ENCODE data around the gene PPP2R2C.

Gene PPP2R2C

DNA sequence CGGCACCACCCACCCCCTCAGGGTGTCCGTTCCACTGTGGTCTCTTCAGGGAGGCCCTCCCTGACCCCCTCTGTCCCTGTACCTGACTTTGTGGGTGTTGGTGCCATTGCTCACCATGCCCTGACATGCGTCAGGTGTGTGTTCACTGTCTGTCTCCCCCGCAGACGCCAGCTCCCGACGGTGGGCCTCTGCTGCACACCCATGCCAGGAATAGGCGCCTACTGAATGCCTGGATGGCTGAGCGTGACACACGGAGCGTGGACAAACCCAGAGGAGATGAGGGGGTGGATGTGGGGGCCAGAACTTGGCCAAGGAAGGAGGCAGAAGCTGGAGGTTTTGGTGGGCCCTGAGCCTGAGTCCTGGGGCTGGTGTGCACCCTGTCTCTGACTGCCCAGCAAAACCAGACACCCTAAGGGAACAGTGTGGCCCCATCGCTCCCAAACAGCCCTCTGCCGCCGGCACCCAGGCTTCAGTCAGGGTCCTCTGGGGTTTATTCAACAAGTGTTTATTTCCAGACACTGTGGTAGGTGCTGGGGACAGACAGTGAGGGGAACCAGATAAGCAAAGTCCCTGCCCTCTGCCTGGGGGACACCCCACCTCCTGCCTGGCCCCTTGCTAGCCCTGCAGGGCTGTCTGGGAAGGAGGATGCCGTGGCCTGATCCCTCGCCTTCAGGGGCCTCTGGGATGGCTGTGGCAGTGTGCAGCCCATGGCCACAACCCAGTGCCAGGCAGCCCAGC lies 125.9 kb downstream of the PPP2R2C start:
- no peak for DNase-seq (ENCODE audit: low read depth in 2 of 2)

DNA sequence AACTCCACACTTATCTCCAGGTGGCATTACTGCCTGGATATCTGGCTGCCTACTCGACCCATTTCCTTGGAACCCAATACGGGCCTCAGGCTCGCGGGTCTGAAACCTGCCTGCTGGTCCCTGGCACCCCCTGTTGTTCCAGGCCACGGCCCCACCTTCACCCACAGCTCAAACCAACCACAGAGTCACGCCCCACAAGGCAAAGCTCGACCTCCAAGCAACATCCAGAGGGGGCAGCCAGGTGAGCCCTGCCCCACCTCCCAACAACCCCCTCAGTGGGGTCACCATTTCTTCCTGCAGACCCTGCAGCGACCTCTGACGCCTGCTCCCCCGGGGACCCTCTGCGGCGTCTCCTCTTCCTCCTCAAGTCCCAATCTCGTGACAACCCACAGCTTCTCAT lies 126.5 kb downstream of the PPP2R2C start:
- DNase-seq (ENCODE audit: low read depth in 2 of 2), result no peak

DNA sequence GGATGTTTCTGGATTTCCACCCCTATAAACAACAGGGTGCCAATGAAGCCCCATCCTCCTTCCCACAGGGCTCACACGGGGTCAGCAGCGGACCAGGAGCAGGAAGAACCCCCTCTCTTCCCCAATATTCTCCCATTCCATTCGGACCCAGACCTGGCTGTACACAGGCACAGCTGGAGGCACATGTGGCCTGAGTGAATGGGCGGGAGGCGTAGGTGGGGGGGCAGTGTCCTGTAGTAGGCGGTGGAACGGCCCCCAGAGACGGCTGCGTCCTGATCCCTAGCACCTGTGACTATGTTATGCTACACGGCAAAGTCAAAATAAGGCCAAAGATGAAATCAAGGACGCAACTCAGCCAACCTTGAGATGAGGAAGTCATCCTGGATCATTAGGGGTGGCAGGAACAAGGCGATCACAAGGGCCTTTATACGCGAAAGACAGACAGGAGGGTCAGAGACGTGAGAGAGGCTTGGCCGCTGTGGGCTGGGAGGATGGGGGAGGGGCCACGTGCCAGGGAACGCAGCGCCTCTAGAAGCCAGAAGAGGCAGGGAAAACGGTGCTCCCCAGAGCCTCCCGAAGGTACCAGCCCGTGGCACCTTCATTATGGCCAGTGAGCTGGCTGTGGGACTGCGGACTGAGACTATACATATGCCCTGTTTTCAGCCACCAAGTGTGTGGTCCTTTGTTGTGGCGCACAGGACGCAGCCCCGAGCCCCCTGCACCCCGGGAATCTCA lies 127.2 kb downstream of the PPP2R2C start:
- DNase-seq (ENCODE audit: low read depth in 2 of 2), result no peak

DNA sequence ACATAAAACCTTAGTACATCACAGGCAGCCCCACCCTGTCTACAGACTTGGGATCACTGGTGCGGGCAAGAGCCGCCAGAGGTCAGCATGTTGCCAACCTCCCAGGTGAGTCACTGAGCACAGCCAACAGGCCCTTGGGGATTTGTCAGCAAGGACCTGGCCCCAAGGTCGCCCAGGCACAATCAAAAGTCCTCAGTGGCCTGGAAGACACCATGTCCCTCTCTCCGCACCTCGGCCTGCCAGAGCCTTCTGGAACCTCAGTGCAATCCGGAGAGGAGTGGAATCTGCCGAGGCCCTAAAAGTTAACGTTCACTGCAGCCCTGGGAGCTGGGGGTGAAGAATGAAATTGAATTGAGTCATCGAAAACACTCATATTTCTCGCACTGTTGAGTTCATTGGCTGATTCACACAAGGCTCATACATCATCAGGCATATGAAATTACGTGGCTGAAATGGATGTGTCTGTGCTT lies 128.4 kb downstream of the PPP2R2C start:
- no peak for DNase-seq (ENCODE audit: low read depth in 2 of 2)

DNA sequence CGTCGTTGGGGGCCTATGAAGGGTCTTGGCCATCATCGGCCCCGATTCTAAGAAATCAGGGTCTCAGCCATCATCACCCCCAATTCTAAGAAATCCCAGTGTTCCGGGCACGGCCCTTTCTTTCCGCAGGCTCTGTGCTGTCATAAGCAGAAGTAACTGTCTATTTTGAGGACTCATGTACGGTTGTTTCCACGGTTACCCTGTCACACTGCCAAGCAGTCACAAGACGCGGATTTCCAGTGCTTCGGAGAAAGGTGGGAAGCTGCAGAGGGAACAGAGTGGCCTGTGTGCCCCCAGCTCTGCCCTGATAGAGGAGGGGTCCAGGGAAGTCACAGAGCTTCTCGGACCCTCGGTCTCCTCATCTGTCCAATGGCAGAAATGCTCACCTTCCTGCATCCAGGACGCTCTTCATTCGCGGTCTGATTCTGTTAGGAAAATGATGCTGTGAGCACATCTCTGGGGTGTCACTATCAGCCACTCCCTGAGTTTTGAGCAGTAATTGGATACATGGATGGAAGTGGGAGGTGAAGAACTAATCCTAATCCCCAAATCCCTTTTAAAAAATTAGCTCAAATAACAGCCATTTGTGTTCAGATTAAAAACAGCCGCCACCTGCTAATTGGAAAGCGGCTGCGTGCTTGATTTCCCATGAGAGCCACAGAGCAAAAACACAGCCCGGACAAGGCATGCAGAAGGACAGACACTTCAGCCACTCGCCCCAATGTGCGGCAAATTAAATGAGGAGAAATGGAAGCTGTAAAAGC lies 129.7 kb downstream of the PPP2R2C start:
- no peak for DNase-seq (ENCODE audit: low read depth in 2 of 2)

DNA sequence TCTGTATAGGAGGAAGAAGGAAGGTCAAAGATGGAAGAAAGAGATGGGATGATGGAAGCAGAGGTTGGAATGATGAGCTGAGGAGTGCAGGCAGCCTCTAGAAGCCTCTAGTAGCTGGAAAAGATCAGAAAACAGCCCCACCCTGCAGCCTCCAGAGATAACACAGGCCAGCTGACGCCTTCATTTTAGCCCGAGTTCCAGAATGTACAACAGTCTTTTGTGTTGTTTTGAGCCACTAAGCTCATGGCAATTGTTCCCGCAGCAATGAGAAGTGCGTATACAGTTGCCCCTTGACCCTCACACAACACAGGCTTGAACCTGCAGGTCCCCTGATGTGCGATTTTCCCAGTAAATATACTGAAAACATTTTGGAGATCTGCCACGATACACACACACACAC lies 130.7 kb downstream of the PPP2R2C start:
- no peak for DNase-seq (ENCODE audit: low read depth in 2 of 2)

DNA sequence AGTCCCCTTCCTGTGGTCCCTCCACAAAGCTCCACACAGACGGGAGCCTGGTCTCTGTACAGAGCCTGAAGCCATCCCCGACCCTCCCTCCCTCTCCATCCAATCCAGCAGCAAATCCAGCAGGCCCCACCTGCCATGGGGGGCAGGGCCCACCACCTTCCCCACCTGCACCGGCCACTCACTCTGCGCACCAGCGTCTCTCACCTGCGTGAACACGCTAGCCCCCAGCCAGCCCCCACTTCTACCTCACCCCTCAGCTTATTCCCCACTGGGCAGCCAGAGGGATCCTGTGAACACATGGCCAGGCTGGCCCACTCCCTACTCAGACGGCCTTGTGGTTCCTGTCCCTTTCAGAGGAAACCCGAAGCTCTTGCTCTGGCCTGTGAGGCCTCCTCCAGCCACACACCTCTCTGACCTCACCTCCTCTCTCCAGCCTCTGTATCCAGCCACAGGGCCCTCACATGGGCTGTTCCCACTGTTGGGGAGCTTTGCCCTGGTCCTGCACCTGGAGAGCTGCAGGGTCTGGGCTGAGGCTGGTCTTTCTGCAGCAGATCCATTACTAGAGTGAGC lies 131.9 kb downstream of the PPP2R2C start:
- DNase-seq (ENCODE audit: low read depth in 2 of 2), result no peak

DNA sequence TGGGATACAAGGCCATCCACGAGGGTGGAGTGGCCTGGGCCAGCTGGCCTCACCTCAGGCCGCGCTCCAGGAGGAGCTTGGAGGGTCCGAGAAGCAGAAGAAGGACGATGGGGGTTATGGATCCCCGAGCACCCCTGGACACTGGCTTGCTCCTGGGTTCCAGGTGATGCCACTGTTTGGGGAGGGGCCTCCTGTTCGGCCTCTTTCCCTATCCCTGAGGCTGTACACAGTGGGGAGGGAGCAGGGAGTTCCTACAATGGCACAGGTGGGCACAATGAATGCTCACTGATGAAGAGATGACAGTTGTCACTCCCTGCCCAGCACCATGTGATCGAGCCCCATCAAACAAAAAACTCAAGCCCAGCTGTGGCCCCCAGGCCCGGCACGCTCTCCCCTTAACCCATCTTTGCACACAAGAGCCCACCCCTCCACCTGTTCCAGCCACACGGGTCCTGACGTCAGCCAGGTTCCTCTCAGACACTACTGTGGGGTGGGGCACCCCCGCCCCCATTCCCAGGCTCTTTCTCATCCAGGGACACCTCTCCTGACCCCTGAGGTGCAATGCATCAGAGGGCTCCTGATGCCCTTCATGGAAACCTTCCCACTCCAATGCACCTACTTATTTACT lies 132.5 kb downstream of the PPP2R2C start:
- DNase-seq (ENCODE audit: low read depth in 2 of 2), result no peak

DNA sequence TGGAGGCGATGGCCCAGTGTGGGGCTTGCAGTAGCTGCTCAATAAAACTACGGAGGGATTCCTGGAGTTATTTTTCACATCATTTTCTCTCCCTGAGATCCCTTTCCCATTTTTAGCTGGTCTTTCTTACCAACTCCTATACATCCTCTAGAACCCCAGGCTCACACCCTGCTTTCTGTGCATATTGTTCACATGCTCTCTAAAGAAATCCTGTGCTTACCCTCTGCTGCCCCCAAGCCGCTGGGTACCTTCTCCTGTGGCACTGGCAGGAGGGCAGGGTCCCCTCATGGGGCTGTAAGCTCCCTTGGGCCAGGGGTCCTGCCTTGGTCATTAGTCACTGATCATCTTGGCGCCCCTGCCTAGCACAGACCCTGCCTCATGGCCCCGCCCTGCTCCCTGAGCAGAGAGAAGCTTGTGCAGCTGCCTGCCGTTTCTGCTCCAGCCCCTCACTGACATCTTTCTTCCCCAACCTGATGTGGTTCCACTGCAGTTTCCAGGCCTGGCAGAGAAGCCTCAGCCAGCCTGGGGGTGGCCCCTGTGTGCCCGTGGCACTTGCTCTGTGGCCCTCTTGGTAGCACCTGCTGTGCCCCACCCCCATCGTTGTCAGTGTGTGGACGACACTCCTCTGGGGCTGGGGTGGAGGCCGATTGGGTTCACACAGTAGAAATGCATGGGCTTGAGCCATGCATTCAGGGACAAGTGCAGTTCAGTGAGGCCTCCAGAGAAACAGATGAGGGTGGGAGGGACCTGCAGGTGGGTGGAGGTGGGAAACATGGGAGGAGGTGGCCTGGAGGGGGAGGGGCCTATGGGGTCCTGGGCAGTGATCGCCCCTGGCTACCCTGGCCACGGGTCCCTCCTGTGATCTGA lies 133.2 kb downstream of the PPP2R2C start:
- DNase-seq (ENCODE audit: low read depth in 2 of 2), result no peak

DNA sequence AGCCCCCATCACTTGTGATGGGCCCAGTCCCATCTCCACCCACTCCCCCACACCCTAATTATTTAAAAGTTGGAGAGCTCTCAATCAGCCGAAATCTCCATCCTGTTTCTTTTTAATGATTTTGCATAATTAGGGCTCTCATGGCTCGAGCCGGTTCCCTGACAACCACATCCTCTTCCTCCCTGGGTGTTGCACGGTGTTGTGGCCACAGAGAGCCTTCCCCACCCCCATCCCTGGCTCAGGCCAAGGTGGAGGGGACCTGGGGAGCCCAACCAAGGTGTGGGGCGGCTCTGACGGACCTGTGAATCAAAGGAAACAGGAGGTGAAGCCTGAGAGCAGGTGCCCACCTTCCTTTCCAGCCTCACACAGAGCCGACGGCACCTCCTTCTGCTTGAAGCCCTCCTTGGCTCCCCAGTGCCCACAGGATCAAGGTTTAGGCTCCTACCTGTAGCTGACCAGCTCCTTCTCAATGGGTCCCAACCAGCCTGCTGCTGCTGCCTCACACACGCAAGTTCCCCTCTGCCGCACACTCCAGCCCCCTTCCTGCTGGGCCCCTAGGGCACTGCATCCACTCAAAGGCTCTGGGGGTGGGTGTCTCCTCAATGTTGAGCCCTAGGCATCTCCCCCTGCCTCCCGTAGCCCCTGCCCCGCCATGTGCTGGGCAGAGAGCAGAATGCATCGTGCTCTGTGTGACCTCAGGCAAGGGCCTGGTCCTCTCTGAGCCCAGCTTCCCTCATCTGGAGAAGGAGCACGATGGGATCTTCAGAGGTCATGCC lies 134.1 kb downstream of the PPP2R2C start:
- no peak for DNase-seq (ENCODE audit: low read depth in 2 of 2)

DNA sequence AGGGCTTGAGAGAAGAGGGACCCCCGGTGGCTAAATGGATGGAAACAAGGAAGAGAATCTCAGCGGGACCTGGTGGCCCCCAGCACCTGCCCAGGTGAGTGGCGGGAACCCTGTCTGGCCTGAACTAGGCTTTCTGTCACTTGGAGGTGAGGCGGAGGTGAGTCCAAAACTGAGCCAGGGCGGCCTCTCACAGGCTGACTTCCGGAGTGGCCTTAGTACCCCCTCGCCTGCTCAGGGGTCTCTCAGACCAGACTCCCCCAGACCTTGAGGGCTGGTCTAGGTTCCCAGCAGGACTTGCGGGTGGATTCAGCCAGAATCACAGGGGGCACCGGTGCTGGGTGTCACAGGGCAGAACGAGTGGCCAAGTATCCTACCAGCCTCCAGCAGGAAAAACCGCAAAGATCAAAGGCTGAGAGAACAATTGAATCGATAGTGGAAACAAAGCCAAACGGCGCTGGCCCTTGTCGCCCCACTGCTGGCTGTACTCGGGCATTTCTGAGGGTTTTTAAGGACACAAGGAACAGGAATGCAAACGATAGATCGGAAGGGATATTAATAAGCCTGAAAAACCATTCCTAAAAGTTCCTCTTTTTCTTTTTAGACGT lies 135.0 kb downstream of the PPP2R2C start:
- DNase-seq (ENCODE audit: low read depth in 2 of 2), result no peak

DNA sequence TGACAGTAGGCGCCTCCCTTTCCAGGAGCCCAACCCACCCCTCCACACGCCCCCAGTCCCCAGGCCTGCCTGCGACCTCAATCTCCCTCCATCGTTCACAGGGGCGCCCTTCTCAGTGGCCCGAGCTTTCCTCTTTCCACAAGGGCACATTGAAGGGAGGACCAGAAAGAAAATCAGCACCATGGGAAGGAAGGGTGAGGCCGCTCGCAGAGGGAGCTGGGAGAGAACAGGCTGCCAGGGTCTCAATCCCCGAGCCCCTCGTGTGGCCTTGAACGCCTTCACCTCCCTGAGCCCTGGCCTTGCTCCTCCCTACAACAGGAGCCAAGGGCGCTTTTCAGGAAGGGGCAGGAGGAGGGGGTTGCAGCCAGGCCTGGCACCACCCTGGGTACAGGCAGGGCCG lies 136.2 kb downstream of the PPP2R2C start:
- no peak for DNase-seq (ENCODE audit: low read depth in 2 of 2)

DNA sequence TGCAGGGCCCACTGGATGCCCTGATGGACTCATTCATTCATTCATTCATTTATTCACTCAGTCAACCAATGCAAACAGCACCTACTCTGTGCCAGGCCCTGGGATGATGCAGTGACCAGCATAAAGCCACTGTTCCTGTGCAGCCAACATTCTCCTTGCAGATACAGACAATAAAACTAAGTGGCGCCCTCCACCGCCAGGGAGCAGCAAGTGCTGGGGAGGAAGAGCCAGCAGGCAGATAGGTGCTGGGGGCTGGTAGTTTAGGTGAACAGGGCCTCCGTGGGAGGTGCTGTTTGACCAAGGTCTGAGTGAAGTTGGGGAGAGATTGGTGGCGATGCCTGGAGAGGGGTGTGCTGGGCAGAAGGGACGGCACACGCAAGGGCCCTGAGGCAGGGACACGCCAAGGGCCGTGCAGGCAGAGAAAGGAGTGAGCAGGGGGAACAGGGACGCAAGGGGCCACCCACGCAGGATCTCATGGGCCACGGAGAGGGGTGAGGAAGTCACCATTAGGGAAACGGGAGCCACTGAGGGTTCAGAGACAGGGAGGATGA lies 137.3 kb downstream of the PPP2R2C start:
- no peak for DNase-seq (ENCODE audit: low read depth in 2 of 2)

DNA sequence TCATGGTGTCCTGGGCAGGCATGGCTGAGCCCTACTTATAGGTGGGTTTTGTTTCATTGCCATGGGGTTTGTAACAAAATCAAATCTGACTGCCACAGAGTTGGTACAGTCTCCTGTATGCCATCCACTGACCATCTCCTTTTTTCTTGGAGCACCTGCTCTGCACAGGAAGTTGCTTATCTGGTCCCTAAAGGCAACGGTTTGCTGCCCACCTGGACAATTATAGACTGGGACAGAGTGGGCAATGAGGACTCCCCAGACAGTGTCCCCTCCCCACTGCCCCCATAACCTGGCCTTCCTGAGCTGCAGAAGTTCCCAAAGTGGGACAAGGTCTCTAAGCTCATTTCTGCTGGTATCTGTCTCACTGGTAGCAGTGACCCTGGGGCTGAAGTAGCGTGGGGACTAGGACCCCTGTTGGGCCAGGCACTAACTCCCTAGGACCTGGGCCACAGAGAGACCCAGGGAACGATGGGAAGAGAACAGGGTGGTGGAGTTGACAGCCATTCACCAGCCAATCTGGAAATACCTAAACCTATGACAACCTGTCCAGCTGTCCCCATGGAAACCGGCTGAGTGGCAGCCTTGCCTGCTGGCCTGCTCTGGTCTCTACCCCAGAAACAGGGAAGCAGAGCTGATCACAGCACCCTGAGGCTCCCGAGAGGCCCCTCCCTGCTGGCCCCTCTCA lies 138.1 kb downstream of the PPP2R2C start:
- DNase-seq (ENCODE audit: low read depth in 2 of 2), result no peak

DNA sequence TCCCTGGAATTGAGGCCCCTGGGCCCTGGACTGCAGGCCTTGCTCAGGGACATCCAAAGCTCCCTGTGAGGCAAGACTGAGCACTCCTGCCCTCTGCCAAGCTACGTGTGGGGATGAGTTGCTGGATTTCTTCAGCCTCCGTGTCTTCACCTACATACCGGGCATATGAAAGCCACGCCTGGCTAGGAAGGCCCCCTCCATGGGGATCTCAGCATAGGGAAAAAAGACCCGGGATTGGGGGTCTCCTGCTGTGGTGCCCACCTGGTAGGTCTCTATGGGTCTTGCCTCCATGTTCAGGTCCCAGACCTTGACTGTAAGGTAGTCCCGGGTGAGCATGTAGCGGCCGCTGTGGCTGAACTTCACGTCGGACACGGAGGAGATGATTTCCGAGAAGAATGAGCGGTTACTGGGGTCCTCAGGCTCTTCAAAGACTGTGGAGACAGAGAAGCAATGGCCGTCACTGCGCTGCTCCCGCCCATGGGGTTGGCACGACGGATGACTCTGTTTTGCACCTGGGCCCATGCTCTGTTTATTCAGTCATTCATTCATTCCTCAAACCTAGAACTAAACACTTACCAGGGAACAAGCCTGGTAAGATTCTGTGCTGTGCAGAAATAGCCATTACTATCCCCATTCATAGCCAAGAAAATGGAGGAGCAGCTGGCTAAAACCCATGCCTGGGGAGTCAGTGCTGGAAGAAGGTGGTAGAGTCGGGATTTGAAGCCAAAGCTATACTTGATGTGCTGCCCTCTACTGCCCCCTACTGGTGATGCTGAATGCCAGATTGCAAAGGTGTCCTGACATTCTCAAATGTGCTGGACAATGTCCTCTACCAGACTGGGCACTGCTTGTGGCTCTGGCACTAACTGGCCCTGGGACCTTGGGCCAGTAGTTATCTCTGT lies 138.9 kb downstream of the PPP2R2C start:
- DNase-seq (ENCODE audit: low read depth in 2 of 2), result no peak

DNA sequence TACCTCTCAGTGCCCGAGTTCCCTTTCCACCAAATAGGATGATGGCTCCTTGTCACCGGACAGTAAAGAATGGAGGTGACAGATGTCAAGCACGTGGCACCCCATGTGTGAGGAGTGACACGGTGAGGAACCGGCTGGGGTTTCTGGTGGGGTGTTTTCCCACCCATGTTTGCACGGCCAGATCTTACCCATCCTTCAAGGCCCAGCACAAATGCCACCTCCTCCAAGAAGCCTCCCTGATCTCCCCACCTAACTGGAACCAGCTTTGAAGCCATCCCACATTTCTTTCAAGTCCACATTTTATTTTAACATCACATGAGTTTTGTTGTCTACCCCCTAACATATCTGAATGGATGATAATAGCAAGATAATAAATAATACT lies 139.8 kb downstream of the PPP2R2C start:
- DNase-seq (ENCODE audit: low read depth in 2 of 2), result no peak

DNA sequence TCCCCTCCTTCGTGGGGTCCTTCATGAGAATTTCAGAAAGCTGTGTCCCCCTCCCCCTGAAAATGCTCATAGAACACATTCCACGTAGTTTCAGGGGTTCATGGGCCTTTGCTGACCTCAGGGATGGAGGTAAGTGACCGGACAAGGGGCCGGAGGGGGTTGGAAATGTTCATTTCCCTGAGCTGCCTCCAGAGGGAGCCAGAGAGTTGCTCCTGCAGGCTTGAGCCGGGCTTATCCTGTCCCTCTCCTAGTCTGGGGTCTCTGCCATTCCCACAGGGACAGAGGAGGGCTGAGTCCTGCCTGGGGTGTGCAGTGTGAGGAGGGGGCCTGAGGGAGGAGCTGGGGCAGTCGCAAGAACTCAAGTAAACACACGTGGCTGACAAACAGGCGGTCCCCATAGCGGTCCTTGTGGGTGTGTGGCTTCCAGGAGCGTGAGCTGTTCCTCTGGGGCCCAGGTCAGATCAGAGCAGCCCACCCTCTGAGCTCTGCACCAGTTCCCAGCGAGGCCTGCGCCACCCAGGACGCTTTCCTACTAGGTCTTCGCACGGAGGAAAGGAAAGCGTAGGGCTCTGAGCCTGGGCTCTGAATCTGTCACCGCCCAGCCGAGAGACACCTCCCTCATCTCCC lies 140.3 kb downstream of the PPP2R2C start:
- DNase-seq (ENCODE audit: low read depth in 2 of 2), result no peak
